Activated naive CD4-positive, alpha-beta T cell treated with anti-CD3 and anti-CD28 coated beads, Interleukin-2, amount 50 U/mL, for 24 hours (primary cell): ENCODE measurements around the gene OPRD1.

ENCODE experiments used
- H3K27ac Mint-ChIP-seq: one replicate; pipeline ENCODE4 v1.8.0; 2021; ENCODE audit warnings: mild to moderate bottlenecking, mixed read lengths
- H3K27me3 Mint-ChIP-seq: one replicate; pipeline ENCODE4 v1.8.0; 2021; ENCODE audit warnings: mixed read lengths
- H3K36me3 Mint-ChIP-seq: one replicate; pipeline ENCODE4 v1.8.0; 2021; ENCODE audit warnings: mixed read lengths
- H3K4me1 Mint-ChIP-seq: one replicate; pipeline ENCODE4 v1.8.0; 2021; ENCODE audit warnings: mixed read lengths
- H3K4me3 Mint-ChIP-seq: one replicate; pipeline ENCODE4 v1.8.0; 2021; ENCODE audit warnings: mild to moderate bottlenecking, mixed read lengths
- H3K9me3 Mint-ChIP-seq: one replicate; pipeline ENCODE4 v1.8.0; 2021; ENCODE audit warnings: mixed read lengths

Gene OPRD1

GRCh38 chr1:28899267-28899666 is 87.3 kb downstream of the OPRD1 start:
- Mint-ChIP-seq H3K4me1 (peaks cover 25% of the 10 kb centered on the region), H3K27me3 (no peaks in the 10 kb centered on the region), H3K36me3 (no peaks in the 10 kb centered on the region), H3K4me3 (no peak overlapping the region), H3K27ac (no peak overlapping the region), H3K9me3 (no peaks in the 10 kb centered on the region)

- Mint-ChIP-seq H3K9me3 (no peaks in the 10 kb centered on the region), H3K27ac (no peak overlapping the region), H3K4me3 (no peak overlapping the region), H3K27me3 (no peaks in the 10 kb centered on the region), H3K36me3 (no peaks in the 10 kb centered on the region), H3K4me1 (peaks cover 25% of the 10 kb centered on the region)
These were observed 88.6 kb downstream of the OPRD1 start for GRCh38 chr1:28900562-28900961.

- Mint-ChIP-seq H3K4me3 (no peak overlapping the region), H3K27ac (no peak overlapping the region), H3K36me3 (no peaks in the 10 kb centered on the region), H3K4me1 (peaks cover 23% of the 10 kb centered on the region), H3K9me3 (no peaks in the 10 kb centered on the region), H3K27me3 (no peaks in the 10 kb centered on the region)
These were observed 90.8 kb downstream of the OPRD1 start for GRCh38 chr1:28902738-28903137.

GRCh38 chr1:28905921-28906666 is 94.1 kb downstream of the OPRD1 start:
- H3K36me3 Mint-ChIP-seq, result no peaks in the 10 kb centered on the region
- H3K4me3 Mint-ChIP-seq, result no peak overlapping the region
- H3K27ac Mint-ChIP-seq, result no peak overlapping the region

GRCh38 chr1:28909198-28909597 is 97.2 kb downstream of the OPRD1 start:
- Mint-ChIP-seq H3K4me3 (no peak overlapping the region), H3K27me3 (no peaks in the 10 kb centered on the region), H3K36me3 (no peaks in the 10 kb centered on the region), H3K9me3 (no peaks in the 10 kb centered on the region), H3K4me1 (peaks cover 8% of the 10 kb centered on the region), H3K27ac (no peak overlapping the region)

More at GRCh38 chr1:28905921-28906666, 94.1 kb downstream of the OPRD1 start:
- no peaks in the 10 kb centered on the region for H3K27me3 Mint-ChIP-seq
- no peaks in the 10 kb centered on the region for H3K4me1 Mint-ChIP-seq
- no peaks in the 10 kb centered on the region for H3K9me3 Mint-ChIP-seq

GRCh38 chr1:28910379-28911115 is 98.6 kb downstream of the OPRD1 start:
- no peak overlapping the region for H3K4me3 Mint-ChIP-seq
- H3K4me1 Mint-ChIP-seq, result peaks cover 11% of the 10 kb centered on the region
- no peak overlapping the region for H3K27ac Mint-ChIP-seq
- no peaks in the 10 kb centered on the region for H3K27me3 Mint-ChIP-seq
- no peaks in the 10 kb centered on the region for H3K9me3 Mint-ChIP-seq
- H3K36me3 Mint-ChIP-seq, result no peaks in the 10 kb centered on the region

GRCh38 chr1:28913786-28914227 is 101.8 kb downstream of the OPRD1 start:
- Mint-ChIP-seq H3K27ac (peak overlapping the region; percentile 93), H3K4me3 (peak overlapping the region; percentile 78), H3K27me3 (no peaks in the 10 kb centered on the region), H3K9me3 (no peaks in the 10 kb centered on the region), H3K36me3 (peaks cover 2% of the 10 kb centered on the region), H3K4me1 (peaks cover 42% of the 10 kb centered on the region)

GRCh38 chr1:28914228-28915030 is 102.5 kb downstream of the OPRD1 start, which contains the start of gene EPB41:
TSS of gene EPB41 (plus strand) at chr1:28914569. CDS start at chr1:28987438, 72,869 bp downstream.
- Mint-ChIP-seq H3K36me3 (peaks cover 2% of the 10 kb centered on the region), H3K4me1 (peaks cover 48% of the 10 kb centered on the region)

GRCh38 chr1:28915031-28915895 is 103.3 kb downstream of the OPRD1 start:
- H3K4me3 Mint-ChIP-seq, result peak overlapping the region; percentile 87
- no peaks in the 10 kb centered on the region for H3K27me3 Mint-ChIP-seq
- H3K4me1 Mint-ChIP-seq, result peaks cover 57% of the 10 kb centered on the region
- H3K36me3 Mint-ChIP-seq, result peaks cover 2% of the 10 kb centered on the region
- no peaks in the 10 kb centered on the region for H3K9me3 Mint-ChIP-seq
- H3K27ac Mint-ChIP-seq, result peak overlapping the region; percentile 95

More at GRCh38 chr1:28914228-28915030, 102.5 kb downstream of the OPRD1 start, which contains the start of gene EPB41:
- no peaks in the 10 kb centered on the region for H3K9me3 Mint-ChIP-seq
- H3K27me3 Mint-ChIP-seq, result no peaks in the 10 kb centered on the region
- H3K4me3 Mint-ChIP-seq, result peak within 1 kb of the TSS; percentile 87
- H3K27ac Mint-ChIP-seq, result peak within 1 kb of the TSS; percentile 95

GRCh38 chr1:28917757-28918118 is 105.8 kb downstream of the OPRD1 start:
- Mint-ChIP-seq H3K36me3 (peaks cover 2% of the 10 kb centered on the region), H3K4me3 (peak overlapping the region; percentile 87), H3K27me3 (no peaks in the 10 kb centered on the region), H3K27ac (peak overlapping the region; percentile 95), H3K9me3 (no peaks in the 10 kb centered on the region), H3K4me1 (peaks cover 73% of the 10 kb centered on the region)
